GM18868 (cell line): ENCODE results near the gene NXPH4.
A peak's percentile ranks its signal among the peaks of the same experiment; 100 is the strongest.

Experiments
- ATAC-seq: cut with Tn5 transposase; IDR thresholded peaks from one replicate; pipeline ENCODE4 v1.9.1; 2021; ENCODE audit warnings: mild to moderate bottlenecking, moderate library complexity; ENCODE audit not compliant: unreplicated experiment

The NXPH4 gene

GRCh38 chr12:57182918-57183575 is 33.5 kb upstream of the NXPH4 start:
- peak; percentile 89 for ATAC-seq

GRCh38 chr12:57183939-57184725 is 32.5 kb upstream of the NXPH4 start:
- ATAC-seq: no peak

- no peak for ATAC-seq
These were observed 31.2 kb upstream of the NXPH4 start for GRCh38 chr12:57185403-57185802.

GRCh38 chr12:57185906-57186508 is 30.6 kb upstream of the NXPH4 start:
- ATAC-seq: no peak

- ATAC-seq: no peak
These were observed 29.1 kb upstream of the NXPH4 start for GRCh38 chr12:57187222-57188089.

GRCh38 chr12:57188090-57188425 is 28.5 kb upstream of the NXPH4 start:
- ATAC-seq: no peak

GRCh38 chr12:57190037-57190436 is 26.6 kb upstream of the NXPH4 start:
- ATAC-seq: no peak

GRCh38 chr12:57190821-57191220 is 25.8 kb upstream of the NXPH4 start:
- ATAC-seq: no peak

- no peak for ATAC-seq
These were observed 25.2 kb upstream of the NXPH4 start for GRCh38 chr12:57191410-57191809.

GRCh38 chr12:57192920-57193319 is 23.7 kb upstream of the NXPH4 start:
- no peak for ATAC-seq

GRCh38 chr12:57193706-57194245 is 22.8 kb upstream of the NXPH4 start:
- ATAC-seq: no peak

GRCh38 chr12:57194253-57194652 is 22.3 kb upstream of the NXPH4 start:
- no peak for ATAC-seq

GRCh38 chr12:57195186-57195585 is 21.4 kb upstream of the NXPH4 start:
- ATAC-seq: no peak

GRCh38 chr12:57195611-57196371 is 20.8 kb upstream of the NXPH4 start:
- no peak for ATAC-seq

- no peak for ATAC-seq
These were observed 20.2 kb upstream of the NXPH4 start for GRCh38 chr12:57196439-57196838.

GRCh38 chr12:57196956-57197355 is 19.6 kb upstream of the NXPH4 start:
- no peak for ATAC-seq

GRCh38 chr12:57198329-57198728 is 18.3 kb upstream of the NXPH4 start:
- ATAC-seq: no peak

GRCh38 chr12:57199191-57199590 is 17.4 kb upstream of the NXPH4 start:
- no peak for ATAC-seq

- no peak for ATAC-seq
These were observed 16.1 kb upstream of the NXPH4 start for GRCh38 chr12:57200497-57200896.

- ATAC-seq: no peak
These were observed 15.4 kb upstream of the NXPH4 start for GRCh38 chr12:57201219-57201618.
